ENCODE measurements around the gene AMPD3. TPM values are rescaled to one million over a fixed set of nuclear protein-coding genes. Genes with fewer than 3 reads are reported as not detected.

Gene AMPD3
- total RNA-seq, 1 experiment from 2014 or later, result 5.9 TPM

- no peak overlapping the region for H4K8ac ChIP-seq (replicated peaks; ENCODE audit: insufficient read length, low read depth, low read length)
- no peak overlapping the region for H3K23ac ChIP-seq (ENCODE audit: insufficient read length, low read depth, low read length)
- no peak for TF ChIP-seq CTCF (conservative IDR thresholded peaks at IDR 0.05)
Observed at GRCh38 chr11:10533323-10533722, 78.3 kb downstream of the AMPD3 start.

More at GRCh38 chr11:10533323-10533722, 78.3 kb downstream of the AMPD3 start:
- Histone ChIP-seq H3K23me2 (ENCODE audit: insufficient read length, low read depth, low read length, poor library complexity, severe bottlenecking) (no peaks in the 10 kb centered on the region), H4K91ac (ENCODE audit: insufficient read length, low read depth, low read length) (no peak overlapping the region), H2AK5ac (ENCODE audit: insufficient read length, low read length) (no peak overlapping the region), H3K79me2 (ENCODE audit: insufficient read depth, low read length) (no peaks in the 10 kb centered on the region), H3K4ac (ENCODE audit: low read depth, low read length) (no peak overlapping the region), H2BK20ac (ENCODE audit: low read depth, low read length, poor library complexity, severe bottlenecking) (no peak overlapping the region), H3K27ac (ENCODE audit: insufficient read length, low read depth, low read length) (no peak overlapping the region), H3K9me3 (ENCODE audit: control insufficient read depth, low read depth, low read length) (no peaks in the 10 kb centered on the region), H3K4me1 (ENCODE audit: insufficient read depth, low read length) (no peaks in the 10 kb centered on the region), H3K14ac (ENCODE audit: insufficient read depth, low read length) (no peak overlapping the region), H3T11ph (ENCODE audit: low read length) (no peak overlapping the region), H2BK12ac (ENCODE audit: insufficient read length, low read depth, low read length) (no peak overlapping the region), H3K27me3 (ENCODE audit: insufficient read depth, low read length) (no peaks in the 10 kb centered on the region), H3K18ac (ENCODE audit: insufficient read length, low read depth, low read length) (no peak overlapping the region), H2AFZ (ENCODE audit: low read length) (no peak overlapping the region), H3K9ac (ENCODE audit: extremely low read depth, insufficient read length, low read length) (no peak overlapping the region), H2BK15ac (ENCODE audit: low read depth, low read length) (no peak overlapping the region), H4K5ac (ENCODE audit: insufficient read length, low read depth, low read length) (no peak overlapping the region), H2BK120ac (ENCODE audit: low read depth, low read length, poor library complexity, severe bottlenecking) (no peak overlapping the region), H2BK5ac (ENCODE audit: insufficient read length, low read length) (no peak overlapping the region), H3K4me2 (ENCODE audit: insufficient read depth, insufficient read length, low read length) (no peak overlapping the region), H3K56ac (ENCODE audit: insufficient read length, low read depth, low read length) (no peak overlapping the region), H3K79me1 (ENCODE audit: insufficient read depth, low read depth, low read length, poor library complexity, severe bottlenecking) (no peaks in the 10 kb centered on the region), H4K20me1 (ENCODE audit: control insufficient read depth, insufficient read depth, insufficient read length) (no peaks in the 10 kb centered on the region)
- Mint-ChIP-seq H3K36me3 (ENCODE audit: insufficient read depth in 1 of 3, low read depth in 3 of 3) (peaks cover 0 to 22% (median 12%) of the 10 kb centered on the region in 3 experiments; a peak in 4 of 7 replicates), H3K27ac (no peak overlapping the region), H3K9me3 (no peaks in the 10 kb centered on the region; a peak in 1 of 5 replicates), H3K4me1 (no peaks in the 10 kb centered on the region), H3K4me3 (no peak overlapping the region), H3K27me3 (ENCODE audit: low read depth) (no peaks in the 10 kb centered on the region)
- no peak for DNase-seq
